ENCODE measurements around the gene ARHGAP35.

The ARHGAP35 gene

DNA sequence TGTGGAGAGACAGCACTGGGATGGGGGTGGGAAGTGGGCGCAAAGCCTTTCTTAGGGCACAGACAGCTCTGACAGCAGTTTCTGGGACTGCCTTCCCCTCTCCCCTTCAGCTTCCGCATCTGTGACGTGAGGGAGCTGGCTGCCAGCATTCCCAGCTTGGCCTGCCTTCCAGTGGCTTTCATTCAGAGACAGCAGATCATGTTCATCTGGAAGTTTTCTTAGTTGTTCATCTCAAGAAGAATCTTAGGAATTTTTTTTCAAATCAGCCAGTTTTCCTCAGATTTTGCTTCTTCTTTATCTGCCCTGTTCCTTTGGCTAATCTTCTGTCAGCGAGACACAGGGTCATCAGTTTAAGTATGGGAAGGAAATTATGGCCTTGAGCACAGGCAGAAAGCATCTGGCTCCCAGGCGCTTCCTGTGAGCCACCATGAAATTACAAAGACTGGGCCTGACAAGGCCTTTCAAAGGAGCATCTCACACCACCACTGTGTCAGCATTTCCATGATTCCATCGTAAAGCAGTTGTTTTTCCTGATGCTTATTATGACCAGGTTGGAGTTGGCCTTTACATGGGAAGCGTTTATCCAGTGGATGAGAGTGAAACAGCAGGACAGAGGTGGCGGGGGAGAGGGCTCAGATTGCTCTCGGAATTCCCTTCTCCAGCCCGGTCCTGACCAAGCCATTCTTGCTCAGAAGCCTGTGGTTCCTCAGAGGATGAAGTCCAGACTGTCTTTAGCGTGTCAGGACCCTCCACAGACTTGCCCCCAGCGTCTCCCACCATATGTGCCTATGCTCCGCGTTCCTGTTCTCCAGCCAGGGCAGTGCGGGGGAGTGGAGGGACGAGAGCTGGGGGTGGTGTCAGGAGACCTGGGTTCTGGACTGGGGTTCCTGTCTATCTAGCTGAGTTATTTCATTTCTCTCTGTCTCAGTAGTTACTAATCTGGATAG is 43.6 kb downstream of the ARHGAP35 start:
- DNase-seq (ENCODE audit: low read depth), result peak; percentile 77

DNA sequence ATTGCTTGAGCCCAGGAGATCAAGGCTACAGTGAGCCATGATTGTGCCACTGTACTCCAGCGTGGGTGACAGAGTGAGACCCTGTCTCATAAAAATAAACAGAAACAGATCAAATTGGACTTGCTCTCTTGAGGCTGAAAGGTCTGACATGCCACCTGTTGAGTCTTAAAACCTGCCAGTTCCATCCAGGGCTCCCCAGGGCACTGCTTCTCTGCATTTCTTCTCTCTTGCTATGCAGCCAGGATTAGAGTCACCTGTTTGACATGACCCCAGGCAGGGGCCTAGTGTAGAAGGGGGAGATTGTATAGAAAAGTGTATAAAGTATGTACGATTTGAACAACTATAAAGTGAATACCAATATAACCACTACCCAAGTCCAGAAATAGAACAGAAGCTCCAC is 45.4 kb downstream of the ARHGAP35 start:
- DNase-seq (ENCODE audit: low read depth), result no peak

DNA sequence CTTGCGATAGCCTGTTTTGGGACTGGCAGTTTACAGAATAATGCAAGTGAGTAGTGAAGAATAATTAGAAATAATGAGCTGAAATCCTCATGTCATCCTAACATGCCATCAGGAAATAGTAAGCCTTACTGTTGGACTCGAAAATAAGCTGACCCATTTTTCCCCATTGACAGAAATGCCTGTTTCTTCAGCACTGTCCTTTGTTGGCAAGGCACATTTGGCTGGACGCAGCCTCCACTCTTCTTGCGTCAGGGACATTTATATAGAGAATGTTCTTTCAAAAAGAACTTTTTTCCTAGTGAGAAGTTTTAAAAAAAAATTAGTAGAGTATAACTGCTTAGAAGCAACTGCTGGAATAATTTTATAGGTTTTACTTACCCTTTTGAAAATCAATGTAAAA is 47.1 kb downstream of the ARHGAP35 start:
- DNase-seq (ENCODE audit: low read depth), result no peak

DNA sequence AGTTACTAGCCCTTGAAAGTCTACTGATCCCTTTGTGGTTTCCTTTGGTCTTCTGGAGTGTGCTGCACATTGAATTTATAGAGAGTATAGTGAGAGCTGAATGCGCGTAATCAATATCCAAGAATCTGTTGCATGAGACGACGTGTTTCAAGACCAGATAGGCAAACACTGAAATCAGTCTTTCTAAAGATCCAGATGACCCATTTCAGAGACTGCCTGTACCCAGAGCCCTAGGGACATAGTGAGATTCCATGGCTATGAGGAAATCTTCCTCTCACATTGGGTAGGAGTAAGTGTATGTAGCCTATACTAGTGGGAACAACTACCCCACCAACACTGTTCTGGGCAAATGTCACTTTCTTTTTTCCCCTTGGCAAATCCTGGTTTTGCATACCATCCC is 48.6 kb downstream of the ARHGAP35 start:
- DNase-seq (ENCODE audit: low read depth), result no peak
